Stimulated activated CD4-positive, alpha-beta T cell treated with anti-CD3 and anti-CD28 coated beads, Interleukin-4, amount 100 ng/mL, for 48 hours (primary cell): ENCODE data around the gene NUDCD2.
A peak's percentile ranks its signal among the peaks of the same experiment; 100 is the strongest.
"Not testable (repeated sequence)": the region's sequence is repeated elsewhere in the genome, so short reads cannot be mapped to it uniquely, and the experiment has no call there.

ENCODE experiments used
- DNase-seq, 2 donors: peaks; one replicate each; pipeline ENCODE4 v3.0.0-alpha.2; 2020; ENCODE audit warnings: low read depth in 2 of 2

NUDCD2 gene

GRCh38 chr5:163426128-163426527 is 33.8 kb downstream of the NUDCD2 start:
- not testable (repeated sequence) for DNase-seq

- DNase-seq = no peak
Measured at GRCh38 chr5:163424836-163425235, 35.1 kb downstream of the NUDCD2 start.

DNA sequence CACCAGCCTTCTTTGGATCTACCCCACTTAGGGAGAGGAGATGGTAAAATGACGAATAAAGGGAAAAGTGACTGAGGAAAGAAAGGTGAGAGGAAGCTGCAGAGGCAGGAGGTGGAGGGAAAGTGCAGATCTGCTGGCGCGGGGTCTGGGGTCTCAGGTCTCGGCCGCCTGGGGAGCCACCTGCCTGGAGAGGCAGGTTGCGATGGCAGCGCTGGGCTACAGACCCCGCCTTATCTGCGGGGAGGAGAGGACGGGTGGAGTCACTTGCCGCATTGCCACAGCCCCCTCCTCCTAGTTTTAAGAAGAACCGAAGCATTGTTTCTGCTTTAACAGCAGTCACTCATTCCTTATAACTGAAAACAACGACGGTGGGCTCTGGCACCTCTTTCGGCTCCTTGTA is 44.2 kb downstream of the NUDCD2 start:
- not testable (repeated sequence) for DNase-seq

DNA sequence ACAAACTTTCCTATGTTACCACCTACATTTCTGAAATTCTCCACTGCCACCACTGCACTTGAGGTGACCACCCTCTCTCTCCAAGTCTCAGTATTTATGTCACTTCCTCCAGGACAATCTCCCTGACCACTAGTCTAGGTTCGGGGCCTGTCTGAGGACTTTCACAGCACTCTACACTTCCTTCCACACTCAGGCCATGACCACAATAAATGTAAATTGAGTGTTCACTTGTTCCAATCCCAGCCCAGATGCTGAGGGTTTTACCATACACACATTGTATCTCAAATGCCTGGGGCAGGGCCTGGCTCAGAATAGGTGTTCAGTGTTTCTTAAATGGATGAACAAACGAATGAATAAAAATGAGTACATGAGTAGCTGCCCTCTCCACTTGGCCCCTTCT is 49.4 kb downstream of the NUDCD2 start:
- DNase-seq = no peak

DNA sequence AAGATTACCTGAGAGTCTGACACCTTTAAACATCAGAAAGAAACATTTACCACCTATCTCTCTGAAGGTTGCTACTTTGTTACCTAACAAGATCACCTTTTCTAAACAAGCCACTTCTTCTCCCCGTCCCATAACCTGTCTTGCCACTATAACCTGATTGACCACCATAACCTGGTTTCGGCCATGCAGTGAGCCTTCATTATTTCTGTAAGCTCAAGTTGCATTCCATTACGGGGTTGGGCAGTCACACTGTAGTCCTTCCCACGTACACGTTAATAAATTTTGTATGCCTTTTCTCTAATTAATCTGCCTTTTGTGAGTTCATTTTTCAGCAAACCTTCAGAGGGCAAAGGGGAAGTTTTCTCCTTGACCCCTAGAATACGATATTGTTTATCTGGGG is 50.5 kb downstream of the NUDCD2 start:
- DNase-seq = no peak

DNA sequence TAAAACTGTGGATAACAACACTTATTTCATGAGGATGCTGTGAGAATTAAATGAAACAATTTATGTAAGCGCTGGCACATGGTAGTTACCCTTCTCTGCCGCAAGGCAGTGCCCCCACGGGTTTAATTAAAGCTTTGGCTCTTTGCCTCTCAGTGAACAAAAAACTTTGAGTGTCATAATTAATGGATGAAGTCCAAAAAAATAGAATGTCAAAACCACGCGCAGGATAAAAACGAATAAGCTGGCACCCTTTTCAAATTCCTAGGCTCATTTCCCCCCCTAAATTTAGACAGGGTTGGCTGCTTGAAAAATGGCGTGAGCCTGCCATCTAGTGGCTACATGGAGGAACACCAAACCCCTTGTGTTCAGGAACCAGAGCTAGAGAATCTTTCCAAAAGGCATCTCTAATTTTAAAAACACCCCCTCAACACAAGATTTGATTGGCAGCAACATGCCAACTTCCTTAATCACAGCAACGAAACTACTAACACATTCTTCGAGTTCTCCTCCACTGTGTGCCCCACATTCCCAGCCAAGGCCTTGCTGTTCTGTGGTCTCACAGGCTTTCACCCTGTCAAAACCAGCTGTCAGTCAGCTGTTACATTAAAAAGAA is 51.5 kb downstream of the NUDCD2 start:
- DNase-seq = peak; percentile 11 to 35

- no peak for DNase-seq
Measured at GRCh38 chr5:163407034-163407655, 52.8 kb downstream of the NUDCD2 start.

- DNase-seq = no peak
Measured at GRCh38 chr5:163404364-163405173, 55.3 kb downstream of the NUDCD2 start.

- DNase-seq = no peak
Measured at GRCh38 chr5:163402007-163402406, 57.9 kb downstream of the NUDCD2 start.

DNA sequence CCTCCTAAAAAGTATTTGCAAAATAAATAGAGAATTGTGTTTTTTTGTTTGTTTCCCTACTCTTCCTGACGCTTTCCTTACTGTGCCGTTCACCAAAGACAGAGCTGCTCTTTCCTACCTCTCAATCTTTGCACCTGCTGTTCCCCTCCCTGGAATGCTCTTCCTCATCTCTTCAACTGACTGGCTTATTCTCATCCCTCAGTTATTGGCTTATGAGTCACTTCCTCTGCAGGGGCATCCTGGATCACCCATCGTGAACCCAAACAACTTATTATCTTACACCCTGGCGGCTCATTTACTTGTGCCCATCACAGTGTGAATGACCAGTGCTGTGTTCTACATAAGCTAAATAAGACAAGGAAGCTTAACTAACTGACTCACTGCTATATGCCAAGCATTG is 58.6 kb downstream of the NUDCD2 start:
- DNase-seq = no peak

DNA sequence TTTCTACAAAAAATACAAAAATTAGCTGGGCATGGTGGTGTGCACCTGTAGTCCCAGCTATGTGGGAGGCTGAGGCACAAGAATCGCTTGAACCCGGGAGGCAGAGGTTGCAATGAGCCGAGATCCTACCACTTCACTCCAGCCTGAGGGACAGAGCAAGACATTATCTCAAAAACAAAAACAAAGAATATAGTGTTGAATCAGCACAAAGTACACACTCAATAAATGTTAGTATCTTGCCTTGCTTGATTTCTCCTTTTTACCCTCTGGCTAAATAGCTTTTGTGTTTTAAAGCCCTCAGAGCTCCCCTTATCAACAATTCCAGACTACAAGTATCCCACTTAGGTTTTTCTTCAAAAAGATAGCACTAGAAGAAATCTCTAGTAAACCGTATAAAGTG is 60.0 kb downstream of the NUDCD2 start:
- DNase-seq = no peak

GRCh38 chr5:163397354-163397753 is 62.5 kb downstream of the NUDCD2 start:
- no peak for DNase-seq

- not testable (repeated sequence) for DNase-seq
Measured at GRCh38 chr5:163396818-163397340, 63.0 kb downstream of the NUDCD2 start.
